ENCODE measurements around the gene LY9.

GRCh38 chr1:160800142-160800541 is 4.2 kb downstream of the LY9 start:
- no peak for TF ChIP-seq POLR2A (IDR thresholded peaks at IDR 0.05)
- TF ChIP-seq, protein P1, sequence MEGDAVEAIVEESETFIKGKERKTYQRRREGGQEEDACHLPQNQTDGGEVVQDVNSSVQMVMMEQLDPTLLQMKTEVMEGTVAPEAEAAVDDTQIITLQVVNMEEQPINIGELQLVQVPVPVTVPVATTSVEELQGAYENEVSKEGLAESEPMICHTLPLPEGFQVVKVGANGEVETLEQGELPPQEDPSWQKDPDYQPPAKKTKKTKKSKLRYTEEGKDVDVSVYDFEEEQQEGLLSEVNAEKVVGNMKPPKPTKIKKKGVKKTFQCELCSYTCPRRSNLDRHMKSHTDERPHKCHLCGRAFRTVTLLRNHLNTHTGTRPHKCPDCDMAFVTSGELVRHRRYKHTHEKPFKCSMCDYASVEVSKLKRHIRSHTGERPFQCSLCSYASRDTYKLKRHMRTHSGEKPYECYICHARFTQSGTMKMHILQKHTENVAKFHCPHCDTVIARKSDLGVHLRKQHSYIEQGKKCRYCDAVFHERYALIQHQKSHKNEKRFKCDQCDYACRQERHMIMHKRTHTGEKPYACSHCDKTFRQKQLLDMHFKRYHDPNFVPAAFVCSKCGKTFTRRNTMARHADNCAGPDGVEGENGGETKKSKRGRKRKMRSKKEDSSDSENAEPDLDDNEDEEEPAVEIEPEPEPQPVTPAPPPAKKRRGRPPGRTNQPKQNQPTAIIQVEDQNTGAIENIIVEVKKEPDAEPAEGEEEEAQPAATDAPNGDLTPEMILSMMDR (IDR thresholded peaks at IDR 0.05), result no peak
